Measurements from ENCODE around the gene KRTAP3-2. TPM values are rescaled to one million over a fixed set of nuclear protein-coding genes. Genes with fewer than 3 reads are reported as not detected.
"Not testable (repeated sequence)": the region's sequence is repeated elsewhere in the genome, so short reads cannot be mapped to it uniquely, and the experiment has no call there.

The KRTAP3-2 gene
- polyA plus RNA-seq, 1 experiment: not detected

DNA sequence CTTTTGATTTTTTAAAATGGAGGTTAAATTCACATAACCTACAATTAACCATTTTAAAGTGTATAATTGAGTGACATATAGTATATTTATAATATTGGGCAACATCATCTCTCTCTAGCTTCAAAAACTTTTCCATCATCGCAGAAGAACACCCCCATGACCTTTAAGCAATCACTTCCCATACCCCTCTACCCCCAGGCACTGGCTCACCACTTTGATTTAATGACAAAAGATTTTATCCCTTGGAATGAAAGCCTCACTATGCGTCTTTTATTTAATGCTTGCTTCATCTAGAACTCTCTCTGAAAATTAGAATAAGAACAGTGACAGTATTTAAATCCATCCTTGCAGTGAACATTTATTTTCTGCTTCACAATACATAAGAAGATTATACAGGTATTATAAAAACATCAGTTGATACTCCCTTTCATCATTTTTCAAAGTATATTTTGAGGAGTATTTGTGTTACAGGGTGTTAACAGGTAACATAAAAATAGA is 38.2 kb upstream of the KRTAP3-2 start:
- H3K4me3 ChIP-seq (ENCODE audit: low read depth, low read length): no peak overlapping the region
- POLR2A ChIA-PET: no interaction called here
- H3K27ac ChIP-seq (ENCODE audit: low read depth, low read length): no peak overlapping the region
- TF ChIP-seq, protein P1, sequence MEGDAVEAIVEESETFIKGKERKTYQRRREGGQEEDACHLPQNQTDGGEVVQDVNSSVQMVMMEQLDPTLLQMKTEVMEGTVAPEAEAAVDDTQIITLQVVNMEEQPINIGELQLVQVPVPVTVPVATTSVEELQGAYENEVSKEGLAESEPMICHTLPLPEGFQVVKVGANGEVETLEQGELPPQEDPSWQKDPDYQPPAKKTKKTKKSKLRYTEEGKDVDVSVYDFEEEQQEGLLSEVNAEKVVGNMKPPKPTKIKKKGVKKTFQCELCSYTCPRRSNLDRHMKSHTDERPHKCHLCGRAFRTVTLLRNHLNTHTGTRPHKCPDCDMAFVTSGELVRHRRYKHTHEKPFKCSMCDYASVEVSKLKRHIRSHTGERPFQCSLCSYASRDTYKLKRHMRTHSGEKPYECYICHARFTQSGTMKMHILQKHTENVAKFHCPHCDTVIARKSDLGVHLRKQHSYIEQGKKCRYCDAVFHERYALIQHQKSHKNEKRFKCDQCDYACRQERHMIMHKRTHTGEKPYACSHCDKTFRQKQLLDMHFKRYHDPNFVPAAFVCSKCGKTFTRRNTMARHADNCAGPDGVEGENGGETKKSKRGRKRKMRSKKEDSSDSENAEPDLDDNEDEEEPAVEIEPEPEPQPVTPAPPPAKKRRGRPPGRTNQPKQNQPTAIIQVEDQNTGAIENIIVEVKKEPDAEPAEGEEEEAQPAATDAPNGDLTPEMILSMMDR (IDR thresholded peaks at IDR 0.05; ENCODE audit: low read depth, low read length): no peak
- CTCF ChIA-PET: no interaction called here
- no peaks in the 10 kb centered on the region for H3K9me3 ChIP-seq (ENCODE audit: control insufficient read depth, insufficient read depth, low read length)
- no peaks in the 10 kb centered on the region for H3K27me3 ChIP-seq (ENCODE audit: control insufficient read depth, insufficient read depth, low read length)
- DNase-seq (ENCODE audit: low read depth, low spot score): no peak

DNA sequence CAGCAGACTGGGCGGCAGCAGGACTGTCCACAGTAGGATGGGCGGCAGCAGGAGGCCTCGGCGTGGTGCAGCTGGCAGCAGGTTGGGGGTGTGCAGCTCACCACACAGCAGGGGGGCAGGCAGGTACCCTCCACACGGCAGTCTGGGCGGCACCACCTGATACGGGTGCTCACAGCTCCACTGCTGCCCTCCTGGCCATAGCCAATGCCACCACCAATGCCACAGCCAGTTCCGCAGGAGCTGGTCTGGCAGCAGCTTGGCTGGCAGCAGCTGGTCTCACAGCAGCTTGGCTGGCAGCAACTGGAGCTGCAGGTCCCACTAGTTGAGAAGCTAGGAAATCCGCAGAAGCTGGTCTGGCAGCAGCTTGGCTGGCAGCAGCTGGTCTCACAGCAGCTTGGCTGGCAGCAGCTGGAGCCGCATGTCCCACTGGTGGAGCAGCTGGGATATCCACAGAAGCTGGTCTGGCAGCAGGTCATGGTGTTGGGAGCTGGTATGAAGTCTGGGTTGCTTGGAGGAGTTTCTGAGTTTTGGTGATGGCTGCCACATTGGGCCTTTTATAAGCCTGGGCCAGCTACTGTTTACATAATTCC is 34.7 kb upstream of the KRTAP3-2 start, which contains the start of gene KRTAP1-3:
KRTAP1-3 (minus strand) TSS at position 529 of the 590 bp plus-strand sequence; CDS start at position 476, 53 bp downstream.
- H3K4me3 ChIP-seq (ENCODE audit: low read depth, low read length); POLR2A ChIA-PET; H3K9me3 ChIP-seq (ENCODE audit: control insufficient read depth, insufficient read depth, low read length); H3K27ac ChIP-seq (ENCODE audit: low read depth, low read length); CTCF ChIA-PET; DNase-seq (ENCODE audit: low read depth, low spot score); H3K27me3 ChIP-seq (ENCODE audit: control insufficient read depth, insufficient read depth, low read length): not testable (repeated sequence)

DNA sequence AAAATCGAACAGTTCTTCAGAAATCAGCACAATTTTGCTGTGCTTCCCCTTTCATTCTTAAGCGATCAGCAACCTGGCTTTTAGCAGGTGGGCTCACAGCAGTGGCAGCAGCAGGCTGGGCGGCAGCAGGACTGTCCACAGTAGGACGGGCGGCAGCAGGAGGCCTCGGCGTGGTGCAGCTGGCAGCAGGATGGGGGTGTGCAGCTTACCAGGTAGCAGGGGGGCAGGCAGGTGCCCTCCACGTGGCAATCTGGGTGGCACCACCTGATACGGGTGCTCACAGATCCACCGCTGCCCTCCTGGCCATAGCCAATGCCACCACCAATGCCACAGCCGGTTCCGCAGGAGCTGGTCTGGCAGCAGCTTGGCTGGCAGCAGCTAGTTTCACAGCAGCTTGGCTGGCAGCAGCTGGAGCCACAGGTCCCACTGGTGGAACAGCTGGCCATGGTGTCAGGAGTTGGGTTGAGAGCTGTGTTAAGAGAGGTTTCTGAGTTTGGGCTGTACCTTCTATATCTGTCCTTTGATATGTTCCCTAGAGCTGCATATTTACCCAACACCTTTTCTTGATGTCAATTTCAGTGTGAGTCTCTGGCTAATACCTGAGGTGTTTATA is 30.0 kb upstream of the KRTAP3-2 start, which contains the start of gene KRTAP1-4:
KRTAP1-4 (minus strand) TSS at position 563 of the 613 bp plus-strand sequence; CDS start at position 446, 117 bp downstream.
- POLR2A ChIA-PET: no interaction called here
- no peaks in the 10 kb centered on the region for H3K27me3 ChIP-seq (ENCODE audit: control insufficient read depth, insufficient read depth, low read length)
- H3K9me3 ChIP-seq (ENCODE audit: control insufficient read depth, insufficient read depth, low read length): no peaks in the 10 kb centered on the region; the same call in 1 of the 2 replicates
- TF ChIP-seq, protein P1 (IDR thresholded peaks at IDR 0.05; ENCODE audit: low read depth, low read length): no peak
- CTCF ChIA-PET: interaction anchor here (1.5 kb wide), 1 partner anchor 293 kb away, joined by 6 read pairs; no protein-coding TSS in a partner anchor
- no peak within 1 kb of the TSS for H3K27ac ChIP-seq (ENCODE audit: low read depth, low read length)
- DNase-seq (ENCODE audit: low read depth, low spot score): no peak
- H3K4me3 ChIP-seq (ENCODE audit: low read depth, low read length): no peak within 1 kb of the TSS

- POLR2A ChIA-PET: interaction anchor here (0.6 to 1.2 kb wide), 4 partner anchors 12 to 1827 kb away, joined by 3 to 5 read pairs (median 3); partner anchors contain the start of genes KRTAP2-3 and RPL19
- CTCF ChIA-PET: no interaction called here
- Histone ChIP-seq H3K4me3 (ENCODE audit: low read depth, low read length) (no peak within 1 kb of the TSS), H3K9me3 (ENCODE audit: control insufficient read depth, insufficient read depth, low read length) (no peaks in the 10 kb centered on the region; the same call in 1 of the 2 replicates), H3K27me3 (ENCODE audit: control insufficient read depth, insufficient read depth, low read length) (no peaks in the 10 kb centered on the region), H3K27ac (ENCODE audit: low read depth, low read length) (peak within 1 kb of the TSS; percentile 66)
- TF ChIP-seq, protein P1 (IDR thresholded peaks at IDR 0.05; ENCODE audit: low read depth, low read length): no peak
- peak; percentile 64 for DNase-seq (ENCODE audit: low read depth, low spot score)
Measured at GRCh38 chr17:41026715-41027471, 27.2 kb upstream of the KRTAP3-2 start, which contains the start of gene KRTAP1-5. Gene KRTAP1-5, minus strand, starts transcription at chr17:41027208. Its CDS starts 53 bp downstream, at chr17:41027155.

DNA sequence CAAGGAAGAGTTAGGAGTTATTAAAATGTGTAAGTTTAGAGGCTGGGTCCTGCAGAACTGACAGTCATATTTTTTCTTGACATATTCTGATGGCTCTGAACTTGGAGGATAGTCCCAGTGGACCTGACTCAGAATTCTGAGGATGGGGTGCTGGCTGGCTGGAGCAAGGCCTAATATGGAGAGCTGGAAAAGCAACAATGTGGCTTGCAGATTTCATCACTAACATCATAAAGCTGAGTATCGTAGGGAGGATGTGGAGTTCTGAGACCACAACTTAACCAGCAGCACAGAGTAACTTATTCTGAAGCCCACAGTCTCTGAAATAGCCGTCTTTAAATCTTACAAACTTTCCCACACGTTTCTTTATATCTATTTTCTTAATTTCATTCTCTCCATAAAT is 25.0 kb upstream of the KRTAP3-2 start:
- TF ChIP-seq, protein P1 (IDR thresholded peaks at IDR 0.05; ENCODE audit: low read depth, low read length): no peak
- Histone ChIP-seq H3K27me3 (ENCODE audit: control insufficient read depth, insufficient read depth, low read length) (no peaks in the 10 kb centered on the region), H3K27ac (ENCODE audit: low read depth, low read length) (no peak overlapping the region), H3K4me3 (ENCODE audit: low read depth, low read length) (no peak overlapping the region), H3K9me3 (ENCODE audit: control insufficient read depth, insufficient read depth, low read length) (no peaks in the 10 kb centered on the region; the same call in 1 of the 2 replicates)
- DNase-seq (ENCODE audit: low read depth, low spot score): no peak
- CTCF ChIA-PET: interaction anchor here (1.0 kb wide), 1 partner anchor 297 kb away, joined by 3 read pairs; no protein-coding TSS in a partner anchor
- POLR2A ChIA-PET: no interaction called here

All from AG04450 (cell line).